Subcutaneous adipose tissue (tissue), 4 donors: ENCODE data around the gene ADCY7. TPM values are rescaled to one million over a fixed set of nuclear protein-coding genes. Genes with fewer than 3 reads are reported as not detected.

Source experiments
- total RNA-seq, 4 donors: library from RNA; depleted of rRNA; stranded (reverse); fragments of >200 nt; gene quantifications; one replicate each; pipeline ENCODE4 v1.1.0, GENCODE V29; 2016
- TF ChIP-seq, protein P1 (sequence below): fragments of 450-650 bp; IDR thresholded peaks from one replicate; pipeline ENCODE4 v1.5.1; 2016; ENCODE audit warnings: low read depth, mild to moderate bottlenecking, control low read depth, antibody characterized with exemption, moderate library complexity

Gene ADCY7
- total RNA-seq, 4 donors from 2014 or later = 16.6 to 42.3 (median 29.1) TPM

DNA sequence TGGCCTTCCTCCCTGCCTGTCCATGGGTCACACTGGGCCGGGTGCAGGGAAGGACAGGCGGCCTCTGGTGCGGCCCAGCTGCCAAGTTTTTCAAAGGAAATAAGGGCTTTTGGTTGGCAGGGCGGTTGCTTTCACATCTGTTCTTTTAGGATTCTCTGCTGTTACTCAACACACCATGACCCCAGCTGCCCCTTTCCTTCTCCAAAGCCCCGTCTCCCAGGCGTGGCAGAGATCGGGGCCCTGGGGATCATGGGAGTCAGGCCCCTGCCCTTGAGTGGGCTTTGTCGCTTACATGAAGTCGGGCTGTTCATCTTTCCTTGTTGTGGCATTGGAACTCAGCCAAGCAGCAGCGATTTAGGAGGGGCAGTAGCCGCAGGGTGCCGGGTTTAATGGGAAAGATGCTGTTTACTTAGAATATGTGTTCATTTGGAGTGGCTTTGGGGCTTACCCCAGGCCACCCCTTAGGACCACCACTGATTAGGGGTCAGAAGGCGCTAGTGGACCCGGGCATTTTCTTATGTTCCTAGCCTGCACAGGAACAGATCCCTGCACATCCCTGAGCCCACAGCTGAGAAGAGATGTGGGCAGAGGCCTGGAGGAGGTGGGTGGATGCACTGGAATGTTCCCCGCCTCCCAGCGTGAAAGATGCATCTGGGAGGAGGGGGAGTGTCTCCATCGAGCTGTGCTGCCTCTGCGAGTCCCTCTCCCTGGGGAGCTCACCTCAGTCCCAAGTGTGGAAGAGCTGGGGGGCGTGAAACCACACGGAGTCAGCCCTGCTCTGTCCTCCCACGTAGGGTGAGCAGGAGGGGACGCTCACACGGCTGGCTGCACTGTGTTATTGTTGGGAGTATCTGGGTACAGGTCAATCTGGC lies 6.8 kb upstream of the ADCY7 start:
- TF ChIP-seq, protein P1, sequence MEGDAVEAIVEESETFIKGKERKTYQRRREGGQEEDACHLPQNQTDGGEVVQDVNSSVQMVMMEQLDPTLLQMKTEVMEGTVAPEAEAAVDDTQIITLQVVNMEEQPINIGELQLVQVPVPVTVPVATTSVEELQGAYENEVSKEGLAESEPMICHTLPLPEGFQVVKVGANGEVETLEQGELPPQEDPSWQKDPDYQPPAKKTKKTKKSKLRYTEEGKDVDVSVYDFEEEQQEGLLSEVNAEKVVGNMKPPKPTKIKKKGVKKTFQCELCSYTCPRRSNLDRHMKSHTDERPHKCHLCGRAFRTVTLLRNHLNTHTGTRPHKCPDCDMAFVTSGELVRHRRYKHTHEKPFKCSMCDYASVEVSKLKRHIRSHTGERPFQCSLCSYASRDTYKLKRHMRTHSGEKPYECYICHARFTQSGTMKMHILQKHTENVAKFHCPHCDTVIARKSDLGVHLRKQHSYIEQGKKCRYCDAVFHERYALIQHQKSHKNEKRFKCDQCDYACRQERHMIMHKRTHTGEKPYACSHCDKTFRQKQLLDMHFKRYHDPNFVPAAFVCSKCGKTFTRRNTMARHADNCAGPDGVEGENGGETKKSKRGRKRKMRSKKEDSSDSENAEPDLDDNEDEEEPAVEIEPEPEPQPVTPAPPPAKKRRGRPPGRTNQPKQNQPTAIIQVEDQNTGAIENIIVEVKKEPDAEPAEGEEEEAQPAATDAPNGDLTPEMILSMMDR = no peak

DNA sequence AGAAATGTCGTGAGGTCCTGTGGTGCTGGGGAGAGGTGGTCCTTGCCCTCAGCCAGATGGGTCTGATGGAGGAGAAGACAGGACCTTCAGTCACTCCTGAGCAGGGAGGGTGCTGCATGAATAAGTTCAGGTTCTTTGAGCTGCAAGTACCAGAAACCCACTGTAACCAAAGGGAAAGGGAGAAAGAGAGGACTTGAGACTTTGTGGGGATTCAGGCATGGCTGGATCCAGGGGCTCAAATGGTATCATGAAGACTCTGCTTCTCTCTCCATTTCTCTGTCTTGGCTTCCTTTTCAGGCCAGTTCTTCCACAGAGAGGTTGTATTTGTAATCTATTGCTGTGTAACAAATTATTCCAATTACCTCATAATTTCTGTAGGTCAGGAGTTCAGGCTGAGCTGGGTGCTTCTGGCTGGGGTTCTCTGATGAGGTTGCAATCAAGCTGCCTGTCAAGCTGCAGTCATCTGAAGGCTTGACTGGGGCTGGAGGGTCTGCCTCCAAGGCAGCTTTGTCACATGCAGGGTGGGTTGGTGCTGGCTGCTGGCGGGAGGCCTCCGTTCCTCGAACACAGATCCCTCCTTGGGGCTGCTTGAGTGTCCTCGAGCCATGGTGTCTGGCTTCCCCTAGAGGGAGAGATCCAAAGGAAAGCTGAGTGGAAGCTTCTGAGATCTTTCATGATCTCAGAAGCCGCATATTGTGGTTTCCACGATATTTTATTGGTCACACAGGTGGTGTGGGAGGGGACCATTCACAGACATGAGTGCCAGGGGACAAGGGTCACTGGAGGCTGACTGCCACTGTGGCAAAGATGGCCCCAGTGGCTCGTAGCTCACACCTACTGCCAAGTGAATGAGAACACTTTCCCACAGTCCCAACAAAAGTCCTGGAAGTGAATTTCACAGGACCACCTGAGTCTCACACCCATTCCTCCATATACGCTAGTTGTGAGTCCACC lies 5.9 kb upstream of the ADCY7 start:
- TF ChIP-seq, protein P1 = no peak

DNA sequence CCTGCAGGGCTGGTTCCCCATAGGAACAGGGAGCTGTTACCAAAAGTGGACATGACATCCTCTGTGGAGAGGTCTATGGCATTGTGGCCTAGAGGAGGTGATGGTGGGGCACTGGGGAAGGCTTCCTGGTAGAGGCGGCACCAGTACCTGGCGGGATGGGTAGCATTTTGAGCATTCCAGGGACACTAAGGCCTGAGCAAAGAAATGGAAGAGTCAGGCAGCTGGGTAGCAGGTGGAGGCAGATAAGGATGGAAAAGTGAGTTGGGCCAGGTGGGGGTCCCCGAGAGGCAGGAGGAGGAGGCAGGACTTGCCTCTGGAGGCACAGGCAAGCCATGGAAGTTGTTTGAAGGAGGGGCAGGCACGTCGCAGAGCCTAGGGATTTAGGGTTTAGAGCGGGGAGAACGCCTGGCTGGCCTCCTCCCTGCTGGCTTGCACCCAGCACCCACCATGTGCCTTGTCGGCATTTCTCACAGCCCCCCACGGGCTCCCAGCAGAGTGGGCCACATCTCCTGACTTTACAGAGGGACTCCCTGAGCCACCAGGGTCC lies 5.1 kb upstream of the ADCY7 start:
- TF ChIP-seq, protein P1 = no peak

DNA sequence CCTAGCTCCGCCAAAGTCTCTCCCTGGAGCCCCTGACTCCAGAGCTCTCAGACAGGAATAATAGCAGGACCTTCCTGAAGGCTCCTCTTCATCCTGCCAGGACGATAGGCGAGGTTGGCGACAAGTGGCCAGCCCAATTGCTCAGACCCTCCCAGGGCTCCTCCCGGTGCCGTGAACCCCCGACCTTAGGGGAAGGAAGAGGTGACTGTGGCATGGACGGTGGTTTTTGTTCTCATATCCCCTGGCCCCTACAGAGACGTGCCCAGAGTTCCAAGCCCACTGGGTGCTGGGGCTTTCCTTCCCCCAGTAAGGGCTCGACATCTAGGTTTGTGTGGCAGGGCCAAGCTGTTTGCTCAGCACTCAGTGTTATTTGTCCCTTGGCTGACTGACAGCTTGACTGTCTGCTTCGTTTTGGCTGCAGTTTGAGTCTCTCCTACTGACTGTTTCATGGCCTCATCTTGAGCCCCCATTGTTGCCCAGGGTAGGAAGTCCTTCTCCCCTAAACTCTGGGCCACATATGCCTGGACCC lies 4.6 kb upstream of the ADCY7 start:
- TF ChIP-seq, protein P1 = no peak

DNA sequence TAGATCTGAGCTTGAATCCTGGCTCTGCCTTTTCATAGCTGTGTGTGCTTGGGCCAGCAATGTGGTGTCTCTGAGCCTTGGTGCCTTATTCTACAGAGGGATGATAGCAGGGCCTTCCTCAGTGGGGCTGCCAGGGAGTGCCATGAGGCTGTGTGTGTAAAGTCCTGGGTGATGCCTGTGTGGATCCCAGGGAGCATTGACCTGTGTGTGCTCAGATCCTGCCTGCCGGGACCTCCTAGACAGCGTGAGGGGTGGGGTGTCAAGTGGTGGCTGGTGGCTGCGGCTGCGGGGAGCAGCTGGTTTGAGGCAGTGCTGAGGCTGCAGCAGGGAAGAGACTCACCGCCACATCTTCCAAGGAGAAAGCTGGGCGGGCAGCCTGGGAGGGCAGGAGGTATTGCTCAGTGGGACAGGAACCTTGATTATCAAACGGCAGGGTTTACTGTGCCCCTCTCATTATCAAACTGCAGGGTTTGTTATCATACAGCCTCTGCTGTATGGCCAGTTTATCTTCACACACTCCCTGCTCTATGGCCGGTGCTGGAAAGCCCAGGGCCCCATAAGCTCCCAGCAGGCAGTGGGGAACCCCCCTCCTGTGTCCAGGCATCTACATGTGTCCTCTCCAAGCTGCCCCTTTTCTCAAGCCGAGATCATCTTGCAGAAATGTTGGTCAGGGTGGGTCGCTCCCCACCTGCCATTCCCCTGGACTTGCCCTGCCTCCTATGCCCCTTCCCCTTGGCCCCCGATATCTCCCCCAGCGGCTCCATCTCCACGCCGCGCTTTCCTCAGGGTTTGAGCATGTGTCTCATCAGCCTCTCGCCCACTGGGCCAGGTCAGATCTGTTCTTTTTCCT lies 3.1 kb upstream of the ADCY7 start:
- TF ChIP-seq, protein P1 = no peak

DNA sequence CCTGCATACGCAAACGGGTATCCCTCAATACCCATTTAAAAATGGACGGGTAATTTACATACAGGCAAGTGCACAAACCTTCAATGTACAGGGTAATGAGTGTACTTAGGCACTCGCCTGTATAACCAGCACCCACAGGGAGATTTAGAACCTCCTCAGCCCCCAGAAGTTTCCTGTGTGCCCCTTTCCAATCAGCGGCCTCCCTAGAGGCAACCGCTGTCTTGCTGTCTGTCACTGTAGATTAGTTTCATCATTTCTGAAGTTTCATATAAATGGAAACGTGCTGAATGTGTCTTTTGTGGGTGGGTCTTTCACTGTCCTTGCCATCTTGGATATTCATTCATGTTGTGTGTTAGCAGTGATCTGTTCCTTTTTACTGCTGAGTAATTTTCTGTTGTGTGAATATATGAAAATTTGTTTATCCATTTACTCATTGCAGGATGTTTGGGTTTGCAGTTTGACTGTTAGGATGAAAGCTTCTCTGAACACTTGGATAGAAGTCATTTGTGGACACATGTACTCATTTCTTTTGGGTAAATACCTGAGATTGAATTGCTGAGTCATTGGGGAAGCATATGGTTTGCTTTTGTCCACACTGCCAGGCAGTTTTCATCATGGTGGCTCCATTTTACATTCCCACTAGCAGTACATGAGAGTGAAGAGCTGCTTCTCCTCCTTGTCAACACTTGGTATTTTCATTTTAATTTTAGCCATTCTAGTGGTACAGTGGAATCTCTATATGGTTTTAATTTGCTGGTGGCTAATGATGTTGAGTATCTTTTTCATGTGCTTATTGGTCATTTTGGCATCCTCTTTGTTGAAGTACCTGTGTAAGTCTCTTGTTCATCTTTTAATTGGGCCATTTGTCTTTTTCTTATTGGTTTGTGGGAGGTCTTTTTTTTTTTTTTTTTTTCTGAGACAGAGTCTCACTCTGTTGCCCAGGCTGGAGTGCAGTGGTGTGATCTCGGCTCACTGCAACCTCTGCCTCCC lies 2.1 kb upstream of the ADCY7 start:
- TF ChIP-seq, protein P1 = no peak
